Measurements from ENCODE around the gene PDE6C.

The PDE6C gene

GRCh38 chr10:93595378-93596161 is 16.8 kb upstream of the PDE6C start:
- DNase-seq: no peak

- no peak for DNase-seq
These were observed 15.8 kb upstream of the PDE6C start for GRCh38 chr10:93596539-93596938.

GRCh38 chr10:93597075-93597599 is 15.2 kb upstream of the PDE6C start:
- DNase-seq: no peak

GRCh38 chr10:93598157-93598556 is 14.2 kb upstream of the PDE6C start:
- no peak for DNase-seq

GRCh38 chr10:93599335-93599734 is 13.0 kb upstream of the PDE6C start:
- DNase-seq: no peak

GRCh38 chr10:93599778-93600177 is 12.6 kb upstream of the PDE6C start:
- no peak for DNase-seq

- no peak for DNase-seq
These were observed 11.7 kb upstream of the PDE6C start for GRCh38 chr10:93600446-93601145.

GRCh38 chr10:93601146-93601773 is 11.1 kb upstream of the PDE6C start, which contains the start of gene RBP4:
RBP4 (minus strand) TSS chr10:93601235; CDS start chr10:93601028, 207 bp downstream.
- no peak for DNase-seq

- DNase-seq: no peak
These were observed 10.6 kb upstream of the PDE6C start for GRCh38 chr10:93601774-93602162.

GRCh38 chr10:93603023-93603422 is 9.3 kb upstream of the PDE6C start:
- no peak for DNase-seq

- no peak for DNase-seq
These were observed 8.2 kb upstream of the PDE6C start for GRCh38 chr10:93604146-93604545.

GRCh38 chr10:93608421-93608820 is 3.9 kb upstream of the PDE6C start:
- no peak for DNase-seq

- no peak for DNase-seq
These were observed 789 bp downstream of the PDE6C start for GRCh38 chr10:93613126-93613525.

- DNase-seq: no peak
These were observed 1.9 kb downstream of the PDE6C start for GRCh38 chr10:93614101-93614825.

GRCh38 chr10:93615576-93616235 is 3.4 kb downstream of the PDE6C start:
- DNase-seq: no peak

GRCh38 chr10:93620925-93621324 is 8.6 kb downstream of the PDE6C start:
- DNase-seq: no peak

- DNase-seq: no peak
These were observed 10.6 kb downstream of the PDE6C start for GRCh38 chr10:93622942-93623341.

GRCh38 chr10:93628858-93629257 is 16.5 kb downstream of the PDE6C start:
- no peak for DNase-seq

GRCh38 chr10:93629647-93630305 is 17.4 kb downstream of the PDE6C start:
- no peak for DNase-seq

- DNase-seq: no peak
These were observed 18.6 kb downstream of the PDE6C start for GRCh38 chr10:93630625-93631557.

- DNase-seq: no peak
These were observed 27.5 kb downstream of the PDE6C start for GRCh38 chr10:93639791-93640190.
